ENCODE measurements around the gene CSNK1A1.
"Not testable (repeated sequence)": the region's sequence is repeated elsewhere in the genome, so short reads cannot be mapped to it uniquely, and the experiment has no call there.

The CSNK1A1 gene

DNA sequence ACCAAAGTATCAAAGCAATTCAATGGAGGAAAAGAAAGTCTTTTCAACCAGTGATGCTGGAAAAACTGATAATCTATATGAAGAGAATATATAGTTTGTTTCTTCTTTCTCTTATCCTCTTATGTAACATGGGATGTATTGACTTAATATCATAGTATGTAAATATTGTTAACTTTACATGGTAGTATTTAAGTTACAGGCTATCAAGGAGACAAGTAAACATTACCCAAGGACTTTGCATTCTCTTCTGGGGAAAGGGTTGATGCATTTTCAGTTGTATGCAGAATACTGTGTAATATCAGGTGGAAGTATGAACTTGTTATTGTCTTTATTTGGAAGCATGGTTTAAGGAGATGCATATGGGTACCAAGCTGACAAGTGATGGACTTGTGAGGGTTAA, 20.9 kb upstream of the CSNK1A1 start:
- no peak for DNase-seq

DNA sequence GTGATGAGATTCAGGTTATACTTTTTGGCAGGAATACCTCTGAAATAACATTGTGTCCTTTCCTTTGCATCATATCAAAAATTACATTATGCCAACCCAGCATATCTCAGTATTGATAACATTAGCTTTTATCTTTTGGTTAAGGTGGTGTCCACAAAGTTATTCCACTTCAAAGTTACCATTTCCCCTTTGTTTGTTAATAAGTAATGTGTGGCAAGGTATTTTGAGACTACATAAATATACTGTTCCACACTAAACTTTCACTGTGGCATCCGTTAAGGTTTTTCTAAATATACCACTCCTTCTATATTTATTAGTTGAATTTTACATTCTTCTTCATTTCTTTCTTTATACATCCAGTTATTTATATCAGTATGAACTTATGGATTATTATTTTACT, 16.0 kb upstream of the CSNK1A1 start:
- DNase-seq: no peak

DNA sequence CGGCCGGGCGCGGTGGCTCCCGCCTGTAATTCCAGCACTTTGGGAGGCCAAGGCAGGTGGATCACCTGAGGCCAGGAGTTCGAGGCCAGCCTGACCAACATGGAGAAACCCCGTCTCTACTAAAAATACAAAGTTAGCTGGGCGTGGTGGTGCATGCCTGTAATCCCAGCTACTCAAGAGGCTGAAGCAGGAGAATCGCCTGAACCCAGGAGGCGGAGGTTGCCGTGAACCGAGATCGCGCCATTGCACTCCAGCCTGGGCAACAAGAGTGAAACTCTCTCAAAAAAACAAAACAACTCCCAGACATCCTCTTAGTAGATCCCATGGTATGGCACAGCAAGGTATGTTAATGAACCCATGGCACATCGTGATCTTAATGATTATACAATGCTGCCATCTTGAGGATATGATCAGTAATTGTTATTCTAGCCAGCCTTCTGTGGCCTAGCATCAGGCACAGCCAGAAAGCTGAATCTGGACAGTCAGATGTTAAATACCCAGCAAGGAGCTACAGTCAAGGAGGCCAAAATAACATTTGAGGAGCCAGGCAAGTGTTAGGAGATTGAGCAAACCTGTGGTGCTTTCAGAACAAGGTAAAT, 13.4 kb upstream of the CSNK1A1 start:
- peak; percentile 73 for DNase-seq

DNA sequence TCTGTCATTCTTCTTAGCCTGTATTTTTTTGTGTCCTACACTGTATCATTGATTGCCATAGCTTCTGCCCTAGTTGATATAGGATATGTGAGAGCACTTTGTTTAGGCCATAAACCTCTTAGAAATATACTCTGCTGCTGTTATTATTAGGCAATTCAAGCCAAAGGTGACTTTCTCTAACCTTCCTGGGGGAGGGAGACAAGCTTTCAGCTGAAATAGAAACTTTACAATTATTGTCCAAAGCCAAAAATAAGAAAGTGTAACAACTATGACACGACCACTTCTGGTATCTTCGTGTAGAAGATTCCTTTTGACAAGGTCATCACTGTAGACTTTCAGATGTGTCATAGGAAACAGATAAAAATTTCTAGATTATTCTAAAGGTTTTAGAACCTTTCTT, 12.2 kb upstream of the CSNK1A1 start:
- no peak for DNase-seq

DNA sequence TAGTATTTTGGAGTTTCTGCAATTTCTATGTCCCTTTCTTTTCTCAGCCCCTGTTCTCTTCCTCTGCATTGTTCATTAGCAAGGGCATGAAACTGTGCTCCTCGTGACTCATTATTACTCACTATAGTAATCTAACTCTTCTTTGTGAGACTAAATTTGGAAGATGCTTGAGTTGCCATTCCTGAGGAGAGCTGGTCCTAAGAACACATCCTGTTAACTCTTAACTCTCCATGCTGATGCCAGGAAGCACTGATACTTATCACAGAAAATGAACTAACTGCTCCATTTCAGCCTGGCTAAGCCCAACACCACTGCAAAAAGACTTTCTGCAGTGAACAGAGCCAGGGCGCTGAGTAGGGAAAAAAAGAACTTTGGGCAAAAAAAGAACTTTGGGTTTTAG, 10.6 kb upstream of the CSNK1A1 start:
- DNase-seq: peak; percentile 85

DNA sequence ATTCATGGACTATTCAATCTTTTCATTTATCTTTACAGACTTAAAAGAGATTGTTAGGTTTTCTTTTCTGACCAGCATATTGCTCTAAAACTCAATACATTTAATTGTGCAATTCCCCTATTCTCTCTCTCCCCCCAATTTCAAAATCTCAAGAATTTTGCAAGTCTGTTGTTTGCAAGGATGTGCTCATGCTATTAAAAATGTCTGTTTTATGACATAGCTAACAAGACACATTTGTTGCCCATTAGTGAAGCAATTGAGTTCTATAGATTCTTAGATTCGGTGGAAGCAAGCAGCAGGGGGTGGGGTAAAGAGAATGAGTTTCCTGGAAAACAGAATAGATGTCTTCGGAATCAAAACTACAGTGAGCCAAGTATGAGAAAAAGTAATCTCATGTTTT, 8.5 kb upstream of the CSNK1A1 start:
- peak; percentile 17 for DNase-seq

DNA sequence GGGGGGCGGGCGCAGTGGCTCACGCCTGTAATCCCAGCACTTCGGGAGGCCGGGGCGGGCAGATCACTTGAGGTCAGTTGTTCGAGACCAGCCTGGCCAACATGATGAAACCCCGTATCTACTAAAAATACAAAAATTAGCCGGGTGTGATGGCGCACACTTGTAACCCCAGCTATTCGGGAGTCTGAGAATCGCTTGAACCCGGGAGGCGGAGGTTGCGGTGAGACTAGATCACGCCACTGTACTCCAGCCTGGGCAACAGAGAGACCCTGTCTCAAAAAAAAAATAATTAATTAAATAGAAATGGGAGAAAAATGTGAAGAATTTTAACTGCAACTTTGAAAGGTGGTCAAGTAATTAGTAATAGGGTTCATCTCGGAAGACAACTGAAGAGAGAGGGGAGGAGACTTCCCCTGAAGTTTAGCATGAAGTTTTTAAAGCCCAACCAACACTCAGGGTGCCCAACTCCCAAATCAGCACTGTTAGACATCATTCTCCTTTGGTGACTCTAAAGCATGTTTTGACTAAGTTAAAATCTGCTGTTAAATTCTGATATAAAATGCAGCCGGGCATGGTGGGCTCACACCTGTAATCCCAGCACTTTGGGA, 1.4 kb upstream of the CSNK1A1 start:
- DNase-seq: no peak

DNA sequence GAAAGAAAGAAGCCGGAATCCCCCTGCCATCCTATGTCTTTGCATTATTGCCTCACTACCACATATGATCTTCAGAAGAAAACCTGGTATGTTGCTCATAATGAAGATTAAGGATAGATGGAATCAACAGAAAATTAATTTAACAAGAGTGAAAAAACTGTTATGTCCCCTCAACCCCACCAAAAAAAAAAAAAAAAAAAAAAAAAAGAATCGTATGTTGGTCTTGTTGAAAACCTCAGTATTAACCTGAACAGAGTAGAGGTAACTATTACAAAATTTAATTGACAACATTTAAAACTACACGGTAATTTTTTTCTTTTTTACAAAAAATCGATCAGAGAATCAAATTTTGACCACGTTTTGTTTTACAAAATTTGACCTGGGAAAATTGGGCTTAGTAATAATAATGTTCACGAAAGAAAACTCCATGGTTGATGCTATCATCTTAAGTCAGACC, 827 bp upstream of the CSNK1A1 start:
- DNase-seq: no peak

DNA sequence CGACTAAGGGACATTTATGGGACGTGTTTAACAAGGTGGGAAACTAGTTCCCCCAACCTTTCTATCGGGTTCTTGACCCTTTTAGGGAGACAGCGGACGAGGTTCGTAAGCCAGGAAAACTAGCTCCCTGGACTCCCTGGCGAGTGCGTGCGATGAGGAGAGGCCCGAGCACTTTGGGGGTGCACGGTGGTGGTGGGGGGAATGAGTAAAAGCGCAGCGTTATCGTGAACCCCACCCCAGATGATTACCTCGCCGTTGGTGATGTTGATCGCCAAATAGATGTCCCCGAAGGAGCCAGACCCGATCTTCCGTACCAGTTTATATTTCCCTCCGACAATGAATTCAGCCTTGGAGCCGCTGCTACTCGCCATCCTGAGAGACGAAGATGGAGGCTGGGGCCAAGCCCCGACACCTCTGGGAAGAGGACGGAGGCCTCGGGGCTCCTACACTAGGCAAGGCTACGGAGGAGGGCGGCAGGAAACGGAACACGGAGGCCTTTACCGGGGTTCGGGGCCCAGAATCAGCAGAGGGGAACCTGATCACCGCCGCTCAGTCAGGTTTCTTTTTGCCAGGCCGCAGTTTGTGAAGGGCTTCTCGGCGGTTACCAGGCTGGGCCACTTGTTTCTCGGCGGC, 529 bp downstream of the CSNK1A1 start:
- DNase-seq: peak; percentile 7

DNA sequence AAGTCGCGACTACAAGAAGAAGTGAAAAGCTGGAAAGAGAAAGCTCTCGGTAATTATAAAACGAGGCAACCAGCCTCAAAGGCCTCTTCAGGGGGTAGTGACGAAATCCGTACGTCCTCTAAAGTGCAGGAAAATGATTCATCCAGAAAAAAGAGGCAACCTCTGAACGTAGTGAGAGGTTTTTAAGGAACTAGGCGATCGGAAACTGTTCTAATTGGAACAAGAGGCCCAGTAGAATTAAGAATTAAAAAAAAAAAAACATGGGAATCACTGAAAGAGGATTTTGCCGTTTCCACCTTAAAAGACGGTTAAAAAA, 1.0 kb downstream of the CSNK1A1 start:
- DNase-seq: peak; percentile 92

DNA sequence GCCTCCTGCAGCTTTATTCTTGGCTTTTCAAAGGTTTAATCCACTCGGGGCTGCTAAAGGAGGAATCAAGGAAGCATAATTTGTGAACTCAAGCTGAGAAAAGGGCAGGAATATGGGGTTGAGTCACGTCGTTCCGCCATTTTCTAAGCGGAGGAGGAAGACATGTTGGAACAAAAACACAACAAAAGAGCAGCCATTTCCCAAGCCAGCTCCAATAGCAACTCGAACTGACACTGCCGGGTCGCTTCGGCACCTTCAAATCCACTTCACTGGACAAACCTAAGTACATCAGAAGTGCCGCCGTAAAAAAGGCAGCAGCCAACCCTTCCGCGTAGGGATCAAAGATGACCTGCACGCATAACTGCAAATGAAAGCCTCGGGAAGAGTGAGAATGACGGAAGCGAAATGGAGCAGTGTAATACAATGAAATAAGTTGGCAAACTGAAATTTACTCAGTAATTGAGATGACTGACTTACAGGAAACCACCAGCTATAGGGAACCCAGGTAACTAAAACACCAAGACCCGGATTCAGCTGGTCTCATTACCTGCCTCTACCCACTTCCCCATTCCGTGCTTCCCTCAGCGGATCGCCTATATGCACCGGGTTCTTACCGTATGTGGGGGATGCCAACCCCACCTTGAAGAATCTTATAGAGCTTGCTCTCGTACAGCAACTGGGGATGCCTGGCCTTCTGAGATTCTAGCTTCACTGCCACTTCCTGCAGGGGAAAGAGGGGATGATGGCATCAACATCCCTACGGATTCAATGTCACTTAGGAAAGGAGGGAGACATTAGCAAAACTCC, 1.6 kb downstream of the CSNK1A1 start:
- peak; percentile 37 for DNase-seq

DNA sequence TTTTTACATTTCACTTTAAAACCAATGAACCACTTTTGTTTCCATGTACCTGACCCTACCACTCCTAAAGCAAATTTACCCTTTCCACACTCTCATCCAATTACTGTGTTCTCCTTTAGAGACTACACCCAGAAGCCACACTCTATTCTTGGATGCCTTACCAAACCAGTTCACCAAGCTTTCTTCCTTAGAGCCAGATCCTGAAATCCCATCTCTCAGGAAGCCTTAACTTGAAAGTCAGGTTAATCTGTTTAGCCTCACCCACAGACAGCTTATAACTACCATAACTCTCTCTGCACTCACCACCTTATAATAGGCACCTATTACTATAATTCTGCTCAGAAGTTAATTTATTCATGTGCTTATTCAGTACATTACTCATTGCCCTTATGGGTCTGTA, 4.3 kb downstream of the CSNK1A1 start:
- no peak for DNase-seq

DNA sequence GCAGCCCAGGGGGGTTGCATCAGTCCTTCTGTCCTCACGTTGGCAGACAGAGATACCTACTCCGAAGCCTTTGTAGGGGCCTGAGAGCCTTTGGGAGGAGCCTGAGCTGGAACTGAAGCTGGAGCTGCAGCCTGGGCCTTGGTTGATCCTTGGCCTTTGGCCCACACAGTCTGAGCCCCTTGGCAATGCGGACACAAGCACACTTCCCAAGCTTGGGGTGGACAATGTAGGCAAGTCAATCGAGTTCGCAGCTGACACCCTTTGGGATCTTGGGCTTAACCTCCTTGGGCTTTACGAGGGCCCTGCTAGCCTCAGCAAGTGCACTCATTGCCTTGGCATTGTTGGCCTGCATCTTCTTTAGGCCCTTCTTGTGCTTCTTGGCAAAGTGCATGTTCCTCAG, 5.9 kb downstream of the CSNK1A1 start:
- no peak for DNase-seq

DNA sequence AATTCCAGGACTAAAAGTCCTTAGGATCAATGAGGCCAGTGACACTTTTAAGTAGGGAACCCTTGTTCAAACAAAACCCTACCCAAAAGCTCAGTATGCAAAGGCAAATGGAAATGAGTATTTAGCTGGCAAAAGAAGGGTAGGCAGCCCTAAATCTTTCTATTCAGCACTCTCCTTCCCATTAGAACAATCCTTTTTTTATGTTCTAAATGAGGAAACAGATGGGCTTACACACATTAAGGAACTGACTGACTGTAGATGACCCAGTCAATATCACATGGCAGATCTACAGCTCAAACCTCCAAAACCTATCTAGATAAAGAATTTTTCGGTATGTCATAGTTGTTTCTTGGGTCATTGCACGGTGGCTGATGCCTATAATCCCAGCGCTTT, 7.2 kb downstream of the CSNK1A1 start:
- DNase-seq: peak; percentile 41

DNA sequence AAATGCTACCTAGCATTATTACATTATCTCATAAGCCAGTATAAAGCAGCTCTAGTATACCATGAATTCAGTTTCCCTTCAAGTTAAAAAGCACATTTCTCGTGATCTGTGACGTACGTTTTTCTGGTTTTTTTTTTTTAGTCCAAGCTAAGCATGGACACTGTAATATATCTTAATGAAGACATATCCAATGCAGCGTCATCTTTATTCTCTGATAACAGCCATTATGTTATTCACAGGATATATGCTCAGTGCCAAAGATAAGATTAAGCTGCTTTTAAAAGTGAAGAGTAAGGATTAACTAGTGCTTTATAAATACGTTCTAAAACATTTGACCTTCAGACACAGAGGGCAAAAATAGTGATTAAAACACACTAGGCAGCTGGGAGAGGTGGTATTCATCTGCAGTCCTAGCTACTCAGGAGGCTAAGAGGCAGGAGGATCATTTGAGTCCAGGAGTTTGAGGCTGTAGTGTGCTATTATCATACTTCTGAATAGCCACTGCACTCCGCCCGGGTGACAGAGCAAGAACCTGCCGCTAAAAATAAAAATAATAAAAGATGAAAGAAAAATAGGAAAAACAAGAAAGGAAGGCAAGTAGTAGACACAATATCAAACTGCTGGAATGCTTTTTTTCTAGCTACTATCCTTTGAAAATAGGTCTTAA, 7.7 kb downstream of the CSNK1A1 start:
- no peak for DNase-seq

DNA sequence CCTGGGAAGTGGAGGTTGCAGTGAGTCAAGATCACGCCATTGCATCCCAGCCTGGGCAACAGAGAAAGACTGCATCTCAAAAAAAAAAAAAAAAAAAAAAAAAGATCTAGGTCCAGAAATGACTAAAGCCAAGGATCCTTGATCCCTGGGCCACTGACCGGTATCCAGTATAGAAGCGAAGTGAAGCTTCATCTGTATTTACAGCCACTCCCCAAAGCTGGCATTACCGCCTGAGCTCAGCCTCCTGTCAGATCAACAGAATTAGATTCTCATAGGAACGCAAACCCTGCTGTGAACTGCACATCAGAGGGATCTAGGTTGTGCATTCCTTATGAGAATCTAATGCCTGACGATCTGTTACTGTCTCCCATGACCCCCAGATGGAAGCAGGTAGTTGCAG, 9.3 kb downstream of the CSNK1A1 start:
- no peak for DNase-seq

DNA sequence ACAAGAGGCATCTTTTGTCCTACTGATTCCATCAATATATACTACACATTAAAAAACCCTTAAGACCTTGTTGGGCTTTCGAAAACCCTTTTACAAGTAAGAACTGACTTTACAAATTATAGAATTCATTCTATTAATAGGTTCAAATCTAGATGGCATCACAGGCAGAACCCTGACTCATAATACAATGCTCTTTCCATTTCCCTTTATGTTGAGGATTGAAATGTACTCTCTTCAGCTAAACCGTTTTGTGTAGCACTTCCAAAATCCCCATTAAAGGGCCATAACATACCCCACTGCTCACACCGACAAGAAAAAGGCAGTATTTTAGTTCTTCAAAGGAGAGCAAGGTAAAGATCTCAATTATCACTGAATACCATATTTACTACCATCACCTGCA, 11.2 kb downstream of the CSNK1A1 start:
- DNase-seq: no peak

DNA sequence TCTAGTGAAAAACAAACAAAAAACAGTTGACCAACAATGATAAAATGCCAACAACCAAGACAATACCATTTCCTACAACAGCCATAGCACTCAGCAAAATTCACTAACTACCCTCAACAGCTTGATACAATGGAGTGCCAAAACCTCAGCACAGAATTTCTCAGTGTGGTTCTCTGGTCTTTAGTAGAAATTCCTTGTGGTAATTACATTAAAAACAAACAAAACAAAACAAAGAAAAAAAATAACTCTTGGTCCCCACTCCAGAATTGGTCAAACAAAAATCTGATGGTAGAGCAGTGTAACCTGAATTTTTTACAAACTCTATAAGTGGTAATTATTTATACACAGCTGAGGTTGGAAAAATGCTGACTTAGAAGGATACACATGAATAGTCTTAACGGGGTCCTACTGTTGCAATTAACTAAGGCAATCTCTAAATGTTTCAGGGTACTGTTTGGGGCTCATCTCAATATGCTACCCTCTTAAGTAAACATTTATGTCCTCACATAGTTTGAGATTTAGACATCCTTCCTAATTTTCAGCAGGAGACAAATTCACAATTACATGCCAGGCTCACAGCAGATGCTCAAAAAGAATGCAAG, 13.8 kb downstream of the CSNK1A1 start:
- no peak for DNase-seq

DNA sequence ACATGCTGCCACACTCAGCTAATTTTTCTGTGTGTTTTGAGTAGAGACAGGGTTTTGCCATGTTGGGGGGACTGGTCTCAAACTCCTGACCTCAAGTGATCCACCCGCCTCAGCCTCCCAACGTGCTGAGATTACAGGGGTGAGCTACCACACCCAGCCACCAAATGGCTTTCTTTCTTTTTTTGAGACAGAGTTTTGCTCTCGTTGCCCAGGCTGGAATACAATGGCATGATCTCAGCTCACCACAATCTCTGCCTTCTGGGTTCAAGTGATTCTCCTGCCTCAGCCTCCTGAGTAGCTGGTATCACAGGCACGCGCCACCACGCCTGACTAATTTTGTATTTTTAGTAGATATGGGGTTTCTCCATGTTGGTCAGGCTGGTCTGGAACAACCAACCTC, 15.5 kb downstream of the CSNK1A1 start:
- not testable (repeated sequence) for DNase-seq

DNA sequence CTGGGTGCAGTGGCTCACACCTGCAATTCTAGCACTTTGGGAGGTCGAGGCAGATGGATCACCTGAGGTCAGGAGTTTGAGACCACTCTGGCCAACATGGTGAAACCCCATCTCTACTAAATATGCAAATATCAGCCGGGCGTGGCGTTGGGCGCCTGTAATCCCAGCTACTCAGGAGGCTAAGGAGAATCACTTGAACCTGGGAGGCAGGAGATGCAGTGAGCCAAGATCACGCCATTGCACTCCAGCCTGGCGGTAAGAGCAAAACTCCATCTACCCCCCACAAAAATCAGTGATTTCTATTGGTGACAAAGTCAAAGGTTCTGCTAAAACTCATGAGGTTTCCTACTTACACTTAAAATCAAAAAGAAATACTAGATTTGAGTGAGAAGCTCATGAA, 18.8 kb downstream of the CSNK1A1 start:
- no peak for DNase-seq

DNA sequence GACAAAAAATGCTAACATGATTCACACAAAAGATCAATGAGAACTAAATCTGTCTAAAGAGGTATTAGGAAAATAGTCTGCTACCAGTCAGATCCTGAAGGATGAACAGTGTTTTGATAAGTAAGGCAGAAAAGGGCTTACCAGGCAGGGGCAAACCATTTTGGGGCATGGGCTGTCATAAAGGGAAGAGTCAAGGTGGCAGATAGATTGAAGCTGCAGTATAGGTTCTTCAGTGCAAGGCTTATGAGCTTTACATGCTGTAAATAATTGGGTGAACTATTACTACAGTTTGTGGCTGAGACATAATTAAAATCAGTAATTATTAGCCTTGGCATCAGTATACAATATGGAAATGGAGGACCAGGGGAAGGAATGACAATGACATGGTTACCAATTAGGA, 21.8 kb downstream of the CSNK1A1 start:
- no peak for DNase-seq

DNA sequence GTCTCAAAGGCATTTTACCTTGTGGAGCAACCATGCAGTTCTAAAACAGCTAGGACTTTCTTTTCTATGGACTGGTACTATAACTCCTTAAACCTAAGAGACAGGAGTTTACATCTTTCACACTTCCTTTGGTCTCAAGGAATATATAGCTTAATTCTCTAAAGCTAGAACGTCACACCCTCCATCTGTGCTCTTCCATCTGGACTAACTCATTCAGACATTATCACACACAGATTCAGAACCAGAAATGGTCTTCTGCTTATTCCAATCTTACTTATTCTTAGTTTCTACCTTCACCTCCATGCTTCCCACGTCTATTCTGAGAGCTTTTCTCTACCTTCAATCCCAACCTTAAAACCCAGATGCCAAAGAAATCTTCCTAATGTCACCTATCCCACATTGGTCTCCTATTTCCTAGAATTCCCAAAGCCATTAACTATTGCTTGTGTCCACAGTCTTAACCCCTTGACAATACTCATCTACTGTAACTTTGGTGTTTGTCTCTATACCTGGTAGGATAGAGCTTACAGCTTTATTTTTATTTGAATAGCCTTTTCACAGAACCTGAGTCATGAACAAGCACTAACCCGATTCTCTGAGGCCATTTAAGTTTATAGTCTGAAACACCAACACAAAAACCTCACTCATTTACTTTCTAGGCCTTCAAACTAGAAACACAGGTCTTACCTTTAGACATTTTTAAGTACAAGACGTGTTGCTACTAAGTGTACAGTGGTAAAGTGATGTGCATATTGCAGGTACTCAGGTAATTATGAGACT, 22.8 kb downstream of the CSNK1A1 start:
- DNase-seq: no peak
